ENCODE data around the gene NAP1L1.

DNA sequence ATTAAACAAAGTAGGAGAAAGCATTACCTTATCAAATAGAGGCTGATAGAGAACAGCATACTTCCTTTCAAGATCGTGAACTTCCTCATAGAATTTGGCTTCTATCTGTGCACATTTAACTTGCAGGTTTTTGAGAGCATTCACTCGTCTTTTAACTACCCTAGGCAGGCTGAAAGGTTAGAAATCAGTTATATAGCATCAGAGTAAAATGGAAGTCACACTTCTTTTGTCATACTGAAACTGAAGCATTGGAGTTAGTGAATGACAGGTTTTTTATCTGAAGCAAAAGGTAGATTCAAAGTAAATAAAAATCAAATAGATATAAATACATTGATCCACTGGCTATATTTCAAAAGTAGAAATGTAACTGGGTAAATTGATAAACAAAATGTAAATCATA lies 24.4 kb downstream of the NAP1L1 start:
- TF ChIP-seq, protein P1, sequence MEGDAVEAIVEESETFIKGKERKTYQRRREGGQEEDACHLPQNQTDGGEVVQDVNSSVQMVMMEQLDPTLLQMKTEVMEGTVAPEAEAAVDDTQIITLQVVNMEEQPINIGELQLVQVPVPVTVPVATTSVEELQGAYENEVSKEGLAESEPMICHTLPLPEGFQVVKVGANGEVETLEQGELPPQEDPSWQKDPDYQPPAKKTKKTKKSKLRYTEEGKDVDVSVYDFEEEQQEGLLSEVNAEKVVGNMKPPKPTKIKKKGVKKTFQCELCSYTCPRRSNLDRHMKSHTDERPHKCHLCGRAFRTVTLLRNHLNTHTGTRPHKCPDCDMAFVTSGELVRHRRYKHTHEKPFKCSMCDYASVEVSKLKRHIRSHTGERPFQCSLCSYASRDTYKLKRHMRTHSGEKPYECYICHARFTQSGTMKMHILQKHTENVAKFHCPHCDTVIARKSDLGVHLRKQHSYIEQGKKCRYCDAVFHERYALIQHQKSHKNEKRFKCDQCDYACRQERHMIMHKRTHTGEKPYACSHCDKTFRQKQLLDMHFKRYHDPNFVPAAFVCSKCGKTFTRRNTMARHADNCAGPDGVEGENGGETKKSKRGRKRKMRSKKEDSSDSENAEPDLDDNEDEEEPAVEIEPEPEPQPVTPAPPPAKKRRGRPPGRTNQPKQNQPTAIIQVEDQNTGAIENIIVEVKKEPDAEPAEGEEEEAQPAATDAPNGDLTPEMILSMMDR (conservative IDR thresholded peaks at IDR 0.05; ENCODE audit: low read depth in 2 of 2), result no peak
- TF ChIP-seq ZNF331 (CRISPR knock-in tag; IDR thresholded peaks at IDR 0.05; ENCODE audit: low read depth) (no peak), EZH2 (IDR thresholded peaks at IDR 0.05; ENCODE audit: low read depth, unreplicated experiment) (no peak), POLR2AphosphoS5 (IDR thresholded peaks at IDR 0.05; ENCODE audit: low read depth) (no peak), EZH2phosphoT487 (IDR thresholded peaks at IDR 0.05; ENCODE audit: unreplicated experiment) (no peak), JUNB (IDR thresholded peaks at IDR 0.05; ENCODE audit: unreplicated experiment) (no peak), CREB1 (CRISPR knock-in tag; IDR thresholded peaks at IDR 0.05; ENCODE audit: low read depth) (no peak), NANOG (IDR thresholded peaks at IDR 0.05; ENCODE audit: borderline replicate concordance) (no peak), ZNF114 (CRISPR knock-in tag; IDR thresholded peaks at IDR 0.05) (no peak)
- TF ChIP-seq, protein P2, sequence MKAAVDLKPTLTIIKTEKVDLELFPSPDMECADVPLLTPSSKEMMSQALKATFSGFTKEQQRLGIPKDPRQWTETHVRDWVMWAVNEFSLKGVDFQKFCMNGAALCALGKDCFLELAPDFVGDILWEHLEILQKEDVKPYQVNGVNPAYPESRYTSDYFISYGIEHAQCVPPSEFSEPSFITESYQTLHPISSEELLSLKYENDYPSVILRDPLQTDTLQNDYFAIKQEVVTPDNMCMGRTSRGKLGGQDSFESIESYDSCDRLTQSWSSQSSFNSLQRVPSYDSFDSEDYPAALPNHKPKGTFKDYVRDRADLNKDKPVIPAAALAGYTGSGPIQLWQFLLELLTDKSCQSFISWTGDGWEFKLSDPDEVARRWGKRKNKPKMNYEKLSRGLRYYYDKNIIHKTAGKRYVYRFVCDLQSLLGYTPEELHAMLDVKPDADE (IDR thresholded peaks at IDR 0.05), result no peak
- TF ChIP-seq, protein P3, sequence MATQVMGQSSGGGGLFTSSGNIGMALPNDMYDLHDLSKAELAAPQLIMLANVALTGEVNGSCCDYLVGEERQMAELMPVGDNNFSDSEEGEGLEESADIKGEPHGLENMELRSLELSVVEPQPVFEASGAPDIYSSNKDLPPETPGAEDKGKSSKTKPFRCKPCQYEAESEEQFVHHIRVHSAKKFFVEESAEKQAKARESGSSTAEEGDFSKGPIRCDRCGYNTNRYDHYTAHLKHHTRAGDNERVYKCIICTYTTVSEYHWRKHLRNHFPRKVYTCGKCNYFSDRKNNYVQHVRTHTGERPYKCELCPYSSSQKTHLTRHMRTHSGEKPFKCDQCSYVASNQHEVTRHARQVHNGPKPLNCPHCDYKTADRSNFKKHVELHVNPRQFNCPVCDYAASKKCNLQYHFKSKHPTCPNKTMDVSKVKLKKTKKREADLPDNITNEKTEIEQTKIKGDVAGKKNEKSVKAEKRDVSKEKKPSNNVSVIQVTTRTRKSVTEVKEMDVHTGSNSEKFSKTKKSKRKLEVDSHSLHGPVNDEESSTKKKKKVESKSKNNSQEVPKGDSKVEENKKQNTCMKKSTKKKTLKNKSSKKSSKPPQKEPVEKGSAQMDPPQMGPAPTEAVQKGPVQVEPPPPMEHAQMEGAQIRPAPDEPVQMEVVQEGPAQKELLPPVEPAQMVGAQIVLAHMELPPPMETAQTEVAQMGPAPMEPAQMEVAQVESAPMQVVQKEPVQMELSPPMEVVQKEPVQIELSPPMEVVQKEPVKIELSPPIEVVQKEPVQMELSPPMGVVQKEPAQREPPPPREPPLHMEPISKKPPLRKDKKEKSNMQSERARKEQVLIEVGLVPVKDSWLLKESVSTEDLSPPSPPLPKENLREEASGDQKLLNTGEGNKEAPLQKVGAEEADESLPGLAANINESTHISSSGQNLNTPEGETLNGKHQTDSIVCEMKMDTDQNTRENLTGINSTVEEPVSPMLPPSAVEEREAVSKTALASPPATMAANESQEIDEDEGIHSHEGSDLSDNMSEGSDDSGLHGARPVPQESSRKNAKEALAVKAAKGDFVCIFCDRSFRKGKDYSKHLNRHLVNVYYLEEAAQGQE (IDR thresholded peaks at IDR 0.05; ENCODE audit: unreplicated experiment), result no peak
- TF ChIP-seq, protein P4, sequence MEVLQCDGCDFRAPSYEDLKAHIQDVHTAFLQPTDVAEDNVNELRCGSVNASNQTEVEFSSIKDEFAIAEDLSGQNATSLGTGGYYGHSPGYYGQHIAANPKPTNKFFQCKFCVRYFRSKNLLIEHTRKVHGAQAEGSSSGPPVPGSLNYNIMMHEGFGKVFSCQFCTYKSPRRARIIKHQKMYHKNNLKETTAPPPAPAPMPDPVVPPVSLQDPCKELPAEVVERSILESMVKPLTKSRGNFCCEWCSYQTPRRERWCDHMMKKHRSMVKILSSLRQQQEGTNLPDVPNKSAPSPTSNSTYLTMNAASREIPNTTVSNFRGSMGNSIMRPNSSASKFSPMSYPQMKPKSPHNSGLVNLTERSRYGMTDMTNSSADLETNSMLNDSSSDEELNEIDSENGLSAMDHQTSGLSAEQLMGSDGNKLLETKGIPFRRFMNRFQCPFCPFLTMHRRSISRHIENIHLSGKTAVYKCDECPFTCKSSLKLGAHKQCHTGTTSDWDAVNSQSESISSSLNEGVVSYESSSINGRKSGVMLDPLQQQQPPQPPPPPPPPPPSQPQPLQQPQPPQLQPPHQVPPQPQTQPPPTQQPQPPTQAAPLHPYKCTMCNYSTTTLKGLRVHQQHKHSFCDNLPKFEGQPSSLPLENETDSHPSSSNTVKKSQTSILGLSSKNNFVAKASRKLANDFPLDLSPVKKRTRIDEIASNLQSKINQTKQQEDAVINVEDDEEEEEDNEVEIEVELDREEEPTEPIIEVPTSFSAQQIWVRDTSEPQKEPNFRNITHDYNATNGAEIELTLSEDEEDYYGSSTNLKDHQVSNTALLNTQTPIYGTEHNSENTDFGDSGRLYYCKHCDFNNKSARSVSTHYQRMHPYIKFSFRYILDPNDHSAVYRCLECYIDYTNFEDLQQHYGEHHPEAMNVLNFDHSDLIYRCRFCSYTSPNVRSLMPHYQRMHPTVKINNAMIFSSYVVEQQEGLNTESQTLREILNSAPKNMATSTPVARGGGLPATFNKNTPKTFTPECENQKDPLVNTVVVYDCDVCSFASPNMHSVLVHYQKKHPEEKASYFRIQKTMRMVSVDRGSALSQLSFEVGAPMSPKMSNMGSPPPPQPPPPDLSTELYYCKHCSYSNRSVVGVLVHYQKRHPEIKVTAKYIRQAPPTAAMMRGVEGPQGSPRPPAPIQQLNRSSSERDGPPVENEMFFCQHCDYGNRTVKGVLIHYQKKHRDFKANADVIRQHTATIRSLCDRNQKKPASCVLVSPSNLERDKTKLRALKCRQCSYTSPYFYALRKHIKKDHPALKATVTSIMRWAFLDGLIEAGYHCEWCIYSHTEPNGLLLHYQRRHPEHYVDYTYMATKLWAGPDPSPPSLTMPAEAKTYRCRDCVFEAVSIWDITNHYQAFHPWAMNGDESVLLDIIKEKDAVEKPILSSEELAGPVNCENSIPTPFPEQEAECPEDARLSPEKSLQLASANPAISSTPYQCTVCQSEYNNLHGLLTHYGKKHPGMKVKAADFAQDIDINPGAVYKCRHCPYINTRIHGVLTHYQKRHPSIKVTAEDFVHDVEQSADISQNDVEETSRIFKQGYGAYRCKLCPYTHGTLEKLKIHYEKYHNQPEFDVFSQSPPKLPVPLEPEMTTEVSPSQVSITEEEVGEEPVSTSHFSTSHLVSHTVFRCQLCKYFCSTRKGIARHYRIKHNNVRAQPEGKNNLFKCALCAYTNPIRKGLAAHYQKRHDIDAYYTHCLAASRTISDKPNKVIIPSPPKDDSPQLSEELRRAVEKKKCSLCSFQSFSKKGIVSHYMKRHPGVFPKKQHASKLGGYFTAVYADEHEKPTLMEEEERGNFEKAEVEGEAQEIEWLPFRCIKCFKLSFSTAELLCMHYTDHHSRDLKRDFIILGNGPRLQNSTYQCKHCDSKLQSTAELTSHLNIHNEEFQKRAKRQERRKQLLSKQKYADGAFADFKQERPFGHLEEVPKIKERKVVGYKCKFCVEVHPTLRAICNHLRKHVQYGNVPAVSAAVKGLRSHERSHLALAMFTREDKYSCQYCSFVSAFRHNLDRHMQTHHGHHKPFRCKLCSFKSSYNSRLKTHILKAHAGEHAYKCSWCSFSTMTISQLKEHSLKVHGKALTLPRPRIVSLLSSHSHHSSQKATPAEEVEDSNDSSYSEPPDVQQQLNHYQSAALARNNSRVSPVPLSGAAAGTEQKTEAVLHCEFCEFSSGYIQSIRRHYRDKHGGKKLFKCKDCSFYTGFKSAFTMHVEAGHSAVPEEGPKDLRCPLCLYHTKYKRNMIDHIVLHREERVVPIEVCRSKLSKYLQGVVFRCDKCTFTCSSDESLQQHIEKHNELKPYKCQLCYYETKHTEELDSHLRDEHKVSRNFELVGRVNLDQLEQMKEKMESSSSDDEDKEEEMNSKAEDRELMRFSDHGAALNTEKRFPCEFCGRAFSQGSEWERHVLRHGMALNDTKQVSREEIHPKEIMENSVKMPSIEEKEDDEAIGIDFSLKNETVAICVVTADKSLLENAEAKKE (CRISPR knock-in tag; IDR thresholded peaks at IDR 0.05), result no peak
